Fibroblast of villous mesenchyme (primary cell): Measurements from ENCODE around the gene PTPRE. TPM values are rescaled to one million over a fixed set of nuclear protein-coding genes. Genes with fewer than 3 reads are reported as not detected.

Source experiments
- DNase-seq: peaks from one replicate; pipeline ENCODE4 v3.0.0-alpha.2; 2010; ENCODE audit warnings: low read depth
- H3K4me3 ChIP-seq: 2 replicates; pipeline ENCODE4 v1.5.1; 2011; ENCODE audit warnings: low read depth, mild to moderate bottlenecking, low read length
- CTCF ChIP-seq: IDR thresholded peaks from 2 replicates; pipeline ENCODE4 v1.5.1; 2012; ENCODE audit warnings: low read depth, mild to moderate bottlenecking, low read length; ENCODE audit not compliant: insufficient read depth
- total RNA-seq: library from RNA; depleted of rRNA; stranded (reverse); fragments of >200 nt; gene quantifications from 2 replicates; pipeline ENCODE4 v1.2.3, GENCODE V29; 2012

Gene PTPRE
- total RNA-seq, 1 donor = 11.2 TPM

GRCh38 chr10:127912607-127913367 lies 5.9 kb downstream of the PTPRE start:
- no peak overlapping the region for H3K4me3 ChIP-seq
- no peak for DNase-seq
- TF ChIP-seq CTCF = no peak

- TF ChIP-seq CTCF = no peak
- DNase-seq = no peak
- H3K4me3 ChIP-seq = no peak overlapping the region
Measured at GRCh38 chr10:127913368-127913759, 6.5 kb downstream of the PTPRE start.

GRCh38 chr10:127915324-127915723 lies 8.4 kb downstream of the PTPRE start:
- no peak for TF ChIP-seq CTCF
- no peak for DNase-seq
- H3K4me3 ChIP-seq = no peak overlapping the region

- no peak for DNase-seq
- TF ChIP-seq CTCF = no peak
- no peak overlapping the region for H3K4me3 ChIP-seq
Measured at GRCh38 chr10:127916826-127917225, 9.9 kb downstream of the PTPRE start.

- DNase-seq = no peak
- TF ChIP-seq CTCF = no peak
- no peak overlapping the region for H3K4me3 ChIP-seq
Measured at GRCh38 chr10:127918572-127918971, 11.7 kb downstream of the PTPRE start.

- DNase-seq = peak; percentile 84
- peak; percentile 41 for TF ChIP-seq CTCF
- no peak overlapping the region for H3K4me3 ChIP-seq
Measured at GRCh38 chr10:127919418-127920271, 12.7 kb downstream of the PTPRE start.
